SK-N-SH (cell line): ENCODE data around the gene TP63. TPM values are rescaled to one million over a fixed set of nuclear protein-coding genes. Genes with fewer than 3 reads are reported as not detected.

Source experiments
- CTCF ChIA-PET: fragments of 300-600, 350-600 bp; formaldehyde crosslinking; extraction: SDS; loops from one replicate; lab custom pipeline; 2021; lab: Yijun Ruan, JAX
- POLR2A ChIA-PET: fragments of 350-600 bp; sonication (Branson Sonifier 250); formaldehyde crosslinking; extraction: SDS; loops from one replicate; lab custom pipeline; 2020; ENCODE audit warnings: antibody characterized with exemption, inconsistent platforms; lab: Yijun Ruan, JAX
- DNase-seq: peaks from one replicate; pipeline ENCODE4 v3.0.0; 2012
- H2AFZ ChIP-seq: fragments of 200-600 bp; sonication (generic); 2 replicates; pipeline ENCODE4 v1.8.1; 2016; ENCODE audit warnings: antibody characterized with exemption, mild to moderate bottlenecking, low read depth
- H3F3A ChIP-seq: fragments of 200-600 bp; sonication (generic); replicated peaks from 2 replicates; pipeline ENCODE3; 2016; ENCODE audit warnings: antibody characterized with exemption, mild to moderate bottlenecking; ENCODE audit not compliant: insufficient read depth
- H3K27ac ChIP-seq, 2 experiments: fragments of 200-500 bp in 1 of 2; fragments of 200-600 bp in 1 of 2; sonication (Bioruptor generic) in 1 of 2; sonication (generic), shearing (Covaris generic) in 1 of 2; 2 replicates each; pipeline versions ENCODE4 v1.5.1 to v1.6.1; 2014 to 2016; ENCODE audit warnings: low read depth in 2 of 2, inconsistent platforms in 1 of 2, low read length in 1 of 2, mild to moderate bottlenecking in 1 of 2, mixed read lengths in 1 of 2
- H3K27me3 ChIP-seq: fragments of 200-600 bp; sonication (generic), shearing (Covaris generic); 2 replicates; pipeline ENCODE4 v1.6.1; 2016; ENCODE audit warnings: mixed run types; ENCODE audit not compliant: insufficient read depth
- H3K36me3 ChIP-seq, 2 experiments: fragments of 200-500 bp in 1 of 2; fragments of 200-600 bp in 1 of 2; sonication (Bioruptor generic) in 1 of 2; sonication (generic) in 1 of 2; replicated peaks in 1 of 2; 2 replicates each; pipeline versions ENCODE3 to v1.5.1; 2014 to 2016; ENCODE audit warnings: low read length in 1 of 2, mild to moderate bottlenecking in 1 of 2; ENCODE audit not compliant: insufficient read depth in 2 of 2, control insufficient read depth in 1 of 2
- H3K4me1 ChIP-seq, 2 experiments: fragments of 200-500 bp in 1 of 2; fragments of 200-600 bp in 1 of 2; sonication (Bioruptor generic) in 1 of 2; sonication (generic), shearing (Covaris generic) in 1 of 2; 2 replicates each; pipeline versions ENCODE4 v1.5.1 to v1.6.1; 2014 to 2016; ENCODE audit warnings: low read depth in 1 of 2, low read length in 1 of 2, mixed run types in 1 of 2; ENCODE audit not compliant: insufficient read depth in 2 of 2, control insufficient read depth in 1 of 2
- H3K4me2 ChIP-seq: fragments of 200-600 bp; sonication (generic), shearing (Covaris generic); 2 replicates; pipeline ENCODE4 v1.6.1; 2017; ENCODE audit warnings: mixed run types
- H3K4me3 ChIP-seq, 2 experiments: fragments of 200-500 bp in 1 of 2; fragments of 200-600 bp in 1 of 2; sonication (Bioruptor generic) in 1 of 2; sonication (generic), shearing (Covaris generic) in 1 of 2; 2 replicates each; pipeline versions ENCODE4 v1.5.1 to v1.8.1; 2014 to 2016; ENCODE audit warnings: low read depth in 2 of 2, inconsistent platforms in 1 of 2, low read length in 1 of 2, mild to moderate bottlenecking in 1 of 2, mixed read lengths in 1 of 2, moderate library complexity in 1 of 2
- H3K79me2 ChIP-seq: fragments of 200-600 bp; sonication (generic); 2 replicates; pipeline ENCODE4 v1.8.1; 2017; ENCODE audit warnings: mild to moderate bottlenecking; ENCODE audit not compliant: insufficient read depth
- H3K9ac ChIP-seq: fragments of 200-600 bp; sonication (generic); 2 replicates; pipeline ENCODE4 v1.6.1; 2017; ENCODE audit warnings: mixed run types
- H3K9me2 ChIP-seq: fragments of 200-600 bp; sonication (generic); 2 replicates; pipeline ENCODE4 v1.6.1; 2017; ENCODE audit warnings: mixed run types
- H3K9me3 ChIP-seq: fragments of 200-600 bp; sonication (generic); 2 replicates; pipeline ENCODE4 v1.6.1; 2017; ENCODE audit warnings: mixed run types, mild to moderate bottlenecking, moderate library complexity
- H4K20me1 ChIP-seq: fragments of 200-600 bp; sonication (generic); 2 replicates; pipeline ENCODE4 v1.6.1; 2017; ENCODE audit warnings: mild to moderate bottlenecking, mixed run types; ENCODE audit not compliant: insufficient read depth
- GATA2 ChIP-seq: sonication (generic); formaldehyde crosslinking; IDR thresholded peaks from 2 replicates; pipeline ENCODE4 v1.5.0; 2020; ENCODE audit warnings: mild to moderate bottlenecking, missing genetic modification reagents
- IRF3 ChIP-seq: fragments of 150-350 bp; IDR thresholded peaks from 2 replicates; pipeline ENCODE4 v1.6.1; 2016; ENCODE audit warnings: mild to moderate bottlenecking, low read depth, low read length
- MEF2A ChIP-seq: IDR thresholded peaks from 2 replicates; pipeline ENCODE4 v1.4.0; 2012; ENCODE audit warnings: low read depth, borderline replicate concordance
- POLR2AphosphoS5 ChIP-seq: IDR thresholded peaks from 2 replicates; pipeline ENCODE4 v1.6.1; 2012; ENCODE audit warnings: low read depth, low read length
- REST ChIP-seq: IDR thresholded peaks from 2 replicates; pipeline ENCODE4 v1.6.1; 2012; ENCODE audit warnings: mild to moderate bottlenecking, low read depth, low read length, moderate library complexity
- RFX5 ChIP-seq: IDR thresholded peaks from 2 replicates; pipeline ENCODE4 v1.6.1; 2012; ENCODE audit warnings: mild to moderate bottlenecking, improper control_type of control experiment, low read length
- RXRA ChIP-seq: IDR thresholded peaks from 2 replicates; pipeline ENCODE4 v1.4.0; 2012; ENCODE audit warnings: low read depth, mild to moderate bottlenecking, borderline replicate concordance
- TAF1 ChIP-seq: IDR thresholded peaks from 2 replicates; pipeline ENCODE4 v1.6.1; 2012; ENCODE audit warnings: low read depth, mild to moderate bottlenecking, low read length, moderate library complexity, borderline replicate concordance
- USF1 ChIP-seq: IDR thresholded peaks from 2 replicates; pipeline ENCODE4 v1.4.0; 2012; ENCODE audit warnings: low read depth, borderline replicate concordance
- ZBTB33 ChIP-seq: IDR thresholded peaks from 2 replicates; pipeline ENCODE4 v1.4.0; 2012; ENCODE audit warnings: low read depth, borderline replicate concordance
- WGBS: methylation state at CpG from one replicate; pipeline ENCODE4 v1.1.6; 2017; ENCODE audit warnings: low lambda C conversion rate; 5-methylcytosine and 5-hydroxymethylcytosine counted together
- polyA plus RNA-seq, 3 experiments: library from polyadenylated mRNA; depleted of rRNA; stranded (reverse); fragments of >200 nt; gene quantifications; 2 replicates each; pipeline ENCODE4 v1.2.3, GENCODE V29; 2012

Gene TP63
- polyA plus RNA-seq, 1 of the 3 experiments (the other 2 are of a cell fraction) = not detected

GRCh38 chr3:189773056-189773455 is 141.9 kb downstream of the TP63 start:
- no peaks in the 10 kb centered on the region; a peak in 1 of 4 replicates for H3K4me1 ChIP-seq
- no peak overlapping the region for H2AFZ ChIP-seq
- ChIA-PET CTCF (no interaction called here), POLR2A (no interaction called here)
- no peak overlapping the region for H3K27ac ChIP-seq
- H3K79me2 ChIP-seq = no peaks in the 10 kb centered on the region
- no peaks in the 10 kb centered on the region for H3K9me2 ChIP-seq
- WGBS = 1% methylated on average over 5 of the region's 5 CpGs
- no peak overlapping the region for H3K4me3 ChIP-seq
- H3K36me3 ChIP-seq = no peaks in the 10 kb centered on the region
- H3K4me2 ChIP-seq = no peak overlapping the region
- no peaks in the 10 kb centered on the region for H3K27me3 ChIP-seq
- H4K20me1 ChIP-seq = no peaks in the 10 kb centered on the region
- no peaks in the 10 kb centered on the region for H3F3A ChIP-seq
- H3K9ac ChIP-seq = no peak overlapping the region
- DNase-seq = no peak
- TF ChIP-seq REST = no peak
- H3K9me3 ChIP-seq = no peaks in the 10 kb centered on the region

- 11% methylated on average over 6 of the region's 6 CpGs for WGBS
- CTCF ChIA-PET = no interaction called here
Observed at GRCh38 chr3:189776149-189776824, 145.1 kb downstream of the TP63 start.

More at GRCh38 chr3:189776149-189776824, 145.1 kb downstream of the TP63 start:
- TF ChIP-seq POLR2AphosphoS5 (no peak), ZBTB33 (no peak), MEF2A (no peak), IRF3 (no peak), TAF1 (no peak), GATA2 (CRISPR knock-in tag) (no peak), USF1 (no peak), RXRA (no peak), RFX5 (no peak)
- POLR2A ChIA-PET = no interaction called here
- H3K9me2 ChIP-seq = no peaks in the 10 kb centered on the region
- no peaks in the 10 kb centered on the region for H4K20me1 ChIP-seq
- H3K27me3 ChIP-seq = no peaks in the 10 kb centered on the region
- no peak overlapping the region for H3K4me3 ChIP-seq
- no peak overlapping the region for H3K4me2 ChIP-seq
- H3K27ac ChIP-seq = no peak overlapping the region
- no peaks in the 10 kb centered on the region; a peak in 1 of 4 replicates for H3K4me1 ChIP-seq
- no peaks in the 10 kb centered on the region for H3K36me3 ChIP-seq
- H3F3A ChIP-seq = no peaks in the 10 kb centered on the region
- no peak overlapping the region for H2AFZ ChIP-seq
- DNase-seq = no peak
- no peak overlapping the region for H3K9ac ChIP-seq
- no peaks in the 10 kb centered on the region for H3K79me2 ChIP-seq
- H3K9me3 ChIP-seq = no peaks in the 10 kb centered on the region
